ENCODE measurements around the gene MCOLN3. TPM values are rescaled to one million over a fixed set of nuclear protein-coding genes. Genes with fewer than 3 reads are reported as not detected.
A peak's percentile ranks its signal among the peaks of the same experiment; 100 is the strongest.
"Not testable (repeated sequence)": the region's sequence is repeated elsewhere in the genome, so short reads cannot be mapped to it uniquely, and the experiment has no call there.

Gene MCOLN3
- total and polyA plus RNA-seq, 10 donors, result 0.68 to 8.7 (median 2.0) TPM

- DNase-seq, result no peak
- Histone ChIP-seq H3K27me3 (replicated peaks in 1 of 7) (peaks cover 0 to 40% (median 19%) of the 10 kb centered on the region in 7 donors), H3K4me1 (peaks cover 12 to 67% (median 35%) of the 10 kb centered on the region in 6 donors), H3K9me3 (no peaks in the 10 kb centered on the region), H3K27ac (peak overlapping the region in 7 of 8 donors; percentile 36 to 82 (median 66)), H3K4me3 (peak overlapping the region in 6 of 8 donors; percentile 64 to 87 (median 71)), H3K36me3 (no peaks in the 10 kb centered on the region)
- intact Hi-C loops (cut with DNase I; ENCODE audit: low total_unique reads), result no loop called here
- TF ChIP-seq CTCF (IDR thresholded peaks at IDR 0.05 in 8 of 11, conservative IDR thresholded peaks at IDR 0.05 in 3 of 11) (no peak), POLR2A (IDR thresholded peaks at IDR 0.05) (no peak), POLR2AphosphoS5 (IDR thresholded peaks at IDR 0.05) (no peak)
- 47 to 57% (median 52%) methylated on average over 10 of the region's 10 CpGs for WGBS, 5 donors
These were observed 52.6 kb downstream of the MCOLN3 start for GRCh38 chr1:84995484-84996334.

GRCh38 chr1:84991097-84991920 is 57.0 kb downstream of the MCOLN3 start:
- TF ChIP-seq POLR2A (IDR thresholded peaks at IDR 0.05), result no peak
- TF ChIP-seq CTCF (IDR thresholded peaks at IDR 0.05 in 8 of 11, conservative IDR thresholded peaks at IDR 0.05 in 3 of 11), result no peak
- TF ChIP-seq POLR2AphosphoS5 (IDR thresholded peaks at IDR 0.05), result no peak
- Histone ChIP-seq H3K27me3 (replicated peaks in 1 of 7) (peaks cover 0 to 6% (median 0%) of the 10 kb centered on the region in 7 donors), H3K36me3 (no peaks in the 10 kb centered on the region), H3K27ac (no peak overlapping the region), H3K9me3 (no peaks in the 10 kb centered on the region), H3K4me3 (no peak overlapping the region), H3K4me1 (peaks cover 3 to 57% (median 18%) of the 10 kb centered on the region in 6 donors)
- WGBS, 5 donors, result 50 to 61% (median 55%) methylated on average over 8 of the region's 8 CpGs
- DNase-seq, result no peak
- intact Hi-C loops (cut with DNase I; ENCODE audit: low total_unique reads), result no loop called here

GRCh38 chr1:84988588-84988987 is 59.7 kb downstream of the MCOLN3 start:
- no peaks in the 10 kb centered on the region for H3K27me3 ChIP-seq (replicated peaks in 1 of 7)
- peaks cover 3 to 33% (median 12%) of the 10 kb centered on the region in 6 donors for H3K4me1 ChIP-seq
- H3K36me3 ChIP-seq, result no peaks in the 10 kb centered on the region
- peak overlapping the region in 1 of 8 donors; percentile 25 for H3K27ac ChIP-seq
- H3K4me3 ChIP-seq, result no peak overlapping the region
- DNase-seq, result no peak
- 14 to 28% (median 19%) methylated on average over 2 of the region's 2 CpGs for WGBS, 5 donors
- intact Hi-C loops (cut with DNase I; ENCODE audit: low total_unique reads), result no loop called here
- no peaks in the 10 kb centered on the region for H3K9me3 ChIP-seq
- TF ChIP-seq CTCF (IDR thresholded peaks at IDR 0.05 in 8 of 11, conservative IDR thresholded peaks at IDR 0.05 in 3 of 11) (no peak), POLR2A (IDR thresholded peaks at IDR 0.05) (no peak), POLR2AphosphoS5 (IDR thresholded peaks at IDR 0.05) (no peak)

GRCh38 chr1:84986561-84986960 is 61.7 kb downstream of the MCOLN3 start:
- H3K27ac ChIP-seq; H3K36me3 ChIP-seq; H3K4me3 ChIP-seq; H3K27me3 ChIP-seq (replicated peaks in 1 of 7); DNase-seq; intact Hi-C loops (cut with DNase I; ENCODE audit: low total_unique reads); H3K9me3 ChIP-seq: not testable (repeated sequence)
- peaks cover 3 to 30% (median 9%) of the 10 kb centered on the region in 6 donors for H3K4me1 ChIP-seq
- 58 to 71% (median 65%) methylated on average over 3 of the region's 3 CpGs for WGBS, 5 donors

Data from spleen (tissue), 11 donors.